ENCODE measurements around the gene PARD6A.

GRCh38 chr16:67652578-67653127, 8.1 kb upstream of the PARD6A start:
- TF ChIP-seq CTCF (IDR thresholded peaks at IDR 0.05 in 2 of 3, conservative IDR thresholded peaks at IDR 0.05 in 1 of 3; ENCODE audit: borderline replicate concordance in 1 of 3, insufficient read depth in 1 of 3, low read depth in 2 of 3, low read length in 2 of 3) (no peak), SP1 (IDR thresholded peaks at IDR 0.05; ENCODE audit: low read depth) (no peak), POLR2A (IDR thresholded peaks at IDR 0.05; ENCODE audit: borderline replicate concordance, extremely low read depth, insufficient read depth, insufficient read length) (no peak)

Data from HCT116 (cell line).